GM23338 (cell line): ENCODE measurements around the gene HIVEP3. TPM values are rescaled to one million over a fixed set of nuclear protein-coding genes. Genes with fewer than 3 reads are reported as not detected.

Source experiments
- ATAC-seq: fragments of 200-7000 bp; cut with Tn5 transposase; 3 replicates; pipeline ENCODE4 v1.9.1; 2020
- DNase-seq: peaks from one replicate; pipeline ENCODE4 v3.0.0-alpha.2; 2015; ENCODE audit warnings: low spot score
- H2AFZ ChIP-seq: fragments of 200-600 bp; sonication (generic); 2 replicates; pipeline ENCODE4 v1.8.0; 2016; ENCODE audit warnings: antibody characterized with exemption, mild to moderate bottlenecking, moderate library complexity
- H3F3A ChIP-seq: fragments of 200-600 bp; sonication (generic); replicated peaks from 2 replicates; pipeline ENCODE4 v1.8.0; 2017; ENCODE audit warnings: antibody characterized with exemption, mixed run types, low read depth
- H3K27ac ChIP-seq: fragments of 200-600 bp; sonication (generic); 2 replicates; pipeline ENCODE4 v1.6.1; 2016; ENCODE audit warnings: low read depth
- H3K27me3 ChIP-seq: fragments of 200-600 bp; sonication (generic); 2 replicates; pipeline ENCODE4 v1.8.0; 2016; ENCODE audit warnings: mild to moderate bottlenecking, mixed run types, moderate library complexity; ENCODE audit not compliant: insufficient read depth
- H3K36me3 ChIP-seq: fragments of 200-600 bp; sonication (generic); 2 replicates; pipeline ENCODE4 v1.8.0; 2016; ENCODE audit warnings: mild to moderate bottlenecking; ENCODE audit not compliant: insufficient read depth
- H3K4me1 ChIP-seq: fragments of 200-600 bp; sonication (generic); 2 replicates; pipeline ENCODE4 v1.8.0; 2016; ENCODE audit warnings: mild to moderate bottlenecking, moderate library complexity; ENCODE audit not compliant: insufficient read depth
- H3K4me2 ChIP-seq: fragments of 200-600 bp; sonication (generic); 2 replicates; pipeline ENCODE4 v1.7.1; 2017; ENCODE audit warnings: mixed run types
- H3K4me3 ChIP-seq: fragments of 200-600 bp; sonication (generic); 2 replicates; pipeline ENCODE4 v1.6.1; 2016; ENCODE audit warnings: mixed run types
- H3K79me2 ChIP-seq: fragments of 200-600 bp; sonication (generic); replicated peaks from 2 replicates; pipeline ENCODE4 v1.8.0; 2017; ENCODE audit warnings: mild to moderate bottlenecking; ENCODE audit not compliant: insufficient read depth
- H3K9me2 ChIP-seq: fragments of 200-600 bp; sonication (generic); 2 replicates; pipeline ENCODE4 v1.8.0; 2017; ENCODE audit not compliant: insufficient read depth
- H4K20me1 ChIP-seq: fragments of 200-600 bp; sonication (generic); replicated peaks from 2 replicates; pipeline ENCODE4 v1.8.0; 2017; ENCODE audit warnings: mild to moderate bottlenecking; ENCODE audit not compliant: insufficient read depth
- H3K27ac Mint-ChIP-seq: 2 replicates; pipeline ENCODE4 v1.8.0; 2020; ENCODE audit warnings: inconsistent platforms, mild to moderate bottlenecking, moderate library complexity, mixed read lengths
- H3K27me3 Mint-ChIP-seq: 3 replicates; pipeline ENCODE4 v1.8.0; 2022; ENCODE audit warnings: low read depth, mild to moderate bottlenecking, moderate library complexity, mixed read lengths, inconsistent platforms; ENCODE audit not compliant: insufficient read depth, poor library complexity
- H3K36me3 Mint-ChIP-seq: 3 replicates; pipeline ENCODE4 v1.8.0; 2021; ENCODE audit warnings: low read depth, mild to moderate bottlenecking, inconsistent platforms, moderate library complexity, mixed read lengths
- H3K4me1 Mint-ChIP-seq: 3 replicates; pipeline ENCODE4 v1.8.0; 2020; ENCODE audit warnings: mild to moderate bottlenecking, inconsistent platforms, mixed read lengths
- H3K4me3 Mint-ChIP-seq: 3 replicates; pipeline ENCODE4 v1.8.0; 2021; ENCODE audit warnings: moderate library complexity, mild to moderate bottlenecking, inconsistent platforms, mixed read lengths
- H3K9me3 Mint-ChIP-seq: 3 replicates; pipeline ENCODE4 v1.8.0; 2020; ENCODE audit warnings: moderate library complexity, mild to moderate bottlenecking, inconsistent platforms, mixed read lengths
- CTCF ChIP-seq, 2 experiments: fragments of 200-600 bp in 1 of 2; sonication (generic) in 1 of 2; conservative IDR thresholded peaks; 2 replicates each; pipeline versions ENCODE4 v1.5.1 to v1.6.1; 2016 to 2017; ENCODE audit warnings: antibody characterized with exemption in 2 of 2, low read depth in 2 of 2, mild to moderate bottlenecking in 2 of 2, moderate library complexity in 1 of 2
- ETS1 ChIP-seq: IDR thresholded peaks from 2 replicates; pipeline ENCODE4 v1.6.1; 2016; ENCODE audit warnings: antibody characterized with exemption
- EZH2 ChIP-seq: fragments of 200-600 bp; sonication (generic); IDR thresholded peaks from one replicate; pipeline ENCODE4 v1.8.0; 2017; ENCODE audit warnings: antibody characterized with exemption, mild to moderate bottlenecking, low read depth; ENCODE audit not compliant: unreplicated experiment
- EZH2phosphoT487 ChIP-seq: fragments of 200-600 bp; sonication (generic); IDR thresholded peaks from one replicate; pipeline ENCODE4 v1.8.1; 2018; ENCODE audit warnings: antibody characterized with exemption; ENCODE audit not compliant: unreplicated experiment
- JUNB ChIP-seq: IDR thresholded peaks from one replicate; pipeline ENCODE4 v1.6.1; 2016; ENCODE audit warnings: antibody characterized with exemption; ENCODE audit not compliant: unreplicated experiment
- NANOG ChIP-seq: IDR thresholded peaks from 2 replicates; pipeline ENCODE4 v1.6.1; 2016; ENCODE audit warnings: antibody characterized with exemption, borderline replicate concordance
- ZNF114 ChIP-seq: fragments of 250-450 bp; sonication (Bioruptor Pico); IDR thresholded peaks from 2 replicates; pipeline ENCODE4 v1.5.0; 2020; ENCODE audit warnings: mild to moderate bottlenecking, moderate library complexity
- ZNF331 ChIP-seq: fragments of 250-450 bp; sonication (Bioruptor Pico); IDR thresholded peaks from 2 replicates; pipeline ENCODE4 v1.5.0; 2020; ENCODE audit warnings: low read depth, mild to moderate bottlenecking, moderate library complexity
- ZNF462 ChIP-seq: fragments of 250-450 bp; sonication (Bioruptor Pico); IDR thresholded peaks from 2 replicates; pipeline ENCODE4 v1.5.0; 2020; ENCODE audit warnings: mild to moderate bottlenecking, moderate library complexity
- polyA plus RNA-seq: library from polyadenylated mRNA; unstranded; fragments of >200 nt; fragmentation: Nextera tagmentation; extraction: Ambion mirVana; gene quantifications from 2 replicates; pipeline ENCODE4 v1.2.1, GENCODE V29; 2016
- total RNA-seq: library from RNA; depleted of rRNA; stranded (reverse); fragments of >200 nt; shearing (Covaris generic); gene quantifications from 2 replicates; pipeline ENCODE4 v1.2.3, GENCODE V29; 2014

The HIVEP3 gene
- total and polyA plus RNA-seq, 2 experiments from 2014 or later = 0.14 to 0.24 TPM

GRCh38 chr1:41853907-41854306, 64.8 kb downstream of the HIVEP3 start (continued):
- TF ChIP-seq ZNF462 (CRISPR knock-in tag) (no peak), CTCF (conservative IDR thresholded peaks at IDR 0.05; ENCODE audit: low read depth in 2 of 2) (no peak), EZH2 (no peak)

- H3F3A ChIP-seq = no peaks in the 10 kb centered on the region
- no peak for TF ChIP-seq ZNF114 (CRISPR knock-in tag)
- no peak for TF ChIP-seq ETS1
- TF ChIP-seq JUNB = no peak
- no peak for TF ChIP-seq EZH2phosphoT487
- no peak for TF ChIP-seq ZNF331 (CRISPR knock-in tag)
- TF ChIP-seq NANOG = no peak
- TF ChIP-seq CTCF (conservative IDR thresholded peaks at IDR 0.05; ENCODE audit: low read depth in 2 of 2) = no peak
These were observed 66.6 kb downstream of the HIVEP3 start for GRCh38 chr1:41852091-41852490.

More at GRCh38 chr1:41852091-41852490, 66.6 kb downstream of the HIVEP3 start:
- H3K27ac ChIP-seq = no peak overlapping the region
- Mint-ChIP-seq H3K36me3 (no peaks in the 10 kb centered on the region; the same call in 2 of the 3 replicates), H3K4me3 (no peak overlapping the region), H3K27ac (no peak overlapping the region), H3K4me1 (peaks cover 4% of the 10 kb centered on the region), H3K9me3 (no peaks in the 10 kb centered on the region), H3K27me3 (no peaks in the 10 kb centered on the region)
- no peaks in the 10 kb centered on the region for H3K4me1 ChIP-seq
- no peaks in the 10 kb centered on the region for H4K20me1 ChIP-seq
- no peak overlapping the region for H2AFZ ChIP-seq
- no peaks in the 10 kb centered on the region for H3K36me3 ChIP-seq
- ATAC-seq (no peak), DNase-seq (no peak)
- peaks cover 5% of the 10 kb centered on the region; the same call in 1 of the 2 replicates for H3K9me2 ChIP-seq
- no peak overlapping the region for H3K4me2 ChIP-seq
- no peak overlapping the region for H3K4me3 ChIP-seq
- no peaks in the 10 kb centered on the region for H3K79me2 ChIP-seq
- no peaks in the 10 kb centered on the region for H3K27me3 ChIP-seq
